T-helper 2 cell treated with Interferon-gamma antibody and Interleukin-4, amounts not matched to agents 100 ng/mL and 5 ng/mL, for 36 hours (primary cell): Measurements from ENCODE around the gene DGCR6. TPM values are rescaled to one million over a fixed set of nuclear protein-coding genes. Genes with fewer than 3 reads are reported as not detected.
"Not testable (repeated sequence)": the region's sequence is repeated elsewhere in the genome, so short reads cannot be mapped to it uniquely, and the experiment has no call there.

Experiments used
- intact Hi-C: fragments of 100-400 bp; cut with micrococcal nuclease; formaldehyde crosslinking; loops from one replicate; pipeline ENCODE4 v1.15.1; 2023
- total RNA-seq: library from RNA; stranded (reverse); gene quantifications from 2 replicates; pipeline ENCODE4 v1.2.3, GENCODE V29; 2022

The DGCR6 gene
- total RNA-seq, 1 donor from 2014 or later = 0.80 TPM

DNA sequence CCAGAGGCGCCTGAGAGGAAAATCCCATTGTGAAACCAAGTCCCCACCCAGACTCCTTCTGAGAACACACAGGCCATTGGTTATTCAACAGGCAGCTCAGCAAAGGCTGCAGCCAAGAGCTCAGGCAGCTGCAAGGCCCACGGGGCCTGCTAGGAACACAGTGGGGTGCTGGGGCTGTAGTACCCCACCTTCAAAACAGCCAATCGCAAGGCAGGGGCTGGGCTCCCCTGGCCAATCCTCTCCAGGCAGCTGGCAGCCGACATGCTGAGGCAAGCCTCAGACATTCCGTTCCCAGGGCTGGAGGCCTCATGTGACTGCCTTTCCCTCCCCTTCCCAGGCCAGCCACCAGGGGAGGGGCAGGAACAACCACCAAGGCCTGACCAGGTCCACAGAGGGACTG lies 23.3 kb downstream of the DGCR6 start:
- intact Hi-C loops = no loop called here

DNA sequence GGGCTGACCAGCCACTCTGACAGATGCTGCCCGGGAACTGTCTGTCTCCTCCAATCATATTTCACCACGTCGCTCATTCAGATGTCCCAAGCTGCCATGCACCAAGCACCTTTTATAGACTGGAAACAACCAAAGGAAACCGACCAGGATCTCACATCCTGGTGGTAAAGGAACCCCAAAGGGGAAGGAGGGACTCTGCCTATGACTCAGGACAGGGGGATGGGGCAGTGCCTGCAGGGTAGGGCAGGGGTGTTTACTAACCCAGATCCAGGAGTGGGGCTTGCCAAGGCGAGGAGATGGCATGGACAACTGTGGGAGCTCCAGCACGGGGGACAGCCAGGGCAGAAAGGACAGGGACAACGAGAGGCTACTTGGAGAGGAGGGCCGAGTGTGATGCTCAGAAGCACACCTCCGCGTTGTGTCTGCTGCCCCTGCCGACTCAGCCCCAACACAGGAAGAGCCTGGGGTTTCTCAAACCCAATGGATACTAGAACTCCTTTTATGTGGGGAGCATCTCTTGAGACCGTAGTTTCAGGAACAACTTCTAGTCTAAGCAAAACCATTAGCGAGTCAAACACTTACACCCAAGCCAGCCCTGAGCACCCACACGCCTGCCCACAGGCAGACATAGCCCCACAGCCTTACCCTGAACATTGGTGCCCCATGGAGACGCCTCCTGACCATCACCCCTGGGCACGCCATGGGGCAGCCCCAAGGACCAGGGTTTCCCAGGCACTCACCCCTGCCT lies 26.0 kb downstream of the DGCR6 start:
- intact Hi-C loops = no loop called here

DNA sequence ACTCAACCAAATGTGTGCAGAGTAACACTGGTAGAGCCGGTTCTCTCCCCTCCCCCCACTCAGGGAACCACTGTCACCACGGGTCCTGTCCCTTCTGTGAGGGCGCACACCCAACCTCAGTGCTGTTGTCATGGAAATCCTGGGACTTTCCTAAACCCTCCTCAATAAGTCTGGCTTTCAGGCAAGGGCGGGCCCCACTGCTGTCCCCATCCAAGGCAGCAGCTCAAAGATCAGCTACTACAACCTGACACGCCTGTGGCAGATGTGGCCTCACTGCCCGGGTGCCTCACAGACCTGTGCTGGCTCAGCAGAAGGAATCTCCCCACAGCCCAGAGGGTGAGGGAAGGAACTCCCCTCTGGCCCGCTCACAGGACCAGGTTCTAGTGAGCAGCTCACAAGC lies 27.8 kb downstream of the DGCR6 start:
- intact Hi-C loops = no loop called here

DNA sequence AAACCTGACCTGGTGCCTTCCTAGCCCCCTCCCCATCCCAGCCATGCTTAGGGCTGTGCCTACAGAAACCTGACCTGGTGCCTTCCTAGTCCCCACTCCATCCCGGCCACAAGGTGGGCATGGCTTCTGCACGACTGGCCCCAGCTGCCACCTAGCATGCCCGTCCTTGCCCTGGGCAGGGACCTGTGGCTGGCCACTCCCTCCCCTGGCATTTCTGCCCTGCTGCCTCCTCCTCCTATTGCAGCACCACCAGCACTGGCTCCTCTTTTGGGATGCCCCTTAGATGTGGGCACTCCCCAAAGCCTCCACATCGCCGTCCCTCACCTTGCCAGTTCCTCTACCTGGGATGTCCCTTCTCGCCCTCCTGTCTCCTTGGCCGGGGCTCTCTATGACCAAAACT lies 28.6 kb downstream of the DGCR6 start:
- intact Hi-C loops = not testable (repeated sequence)

DNA sequence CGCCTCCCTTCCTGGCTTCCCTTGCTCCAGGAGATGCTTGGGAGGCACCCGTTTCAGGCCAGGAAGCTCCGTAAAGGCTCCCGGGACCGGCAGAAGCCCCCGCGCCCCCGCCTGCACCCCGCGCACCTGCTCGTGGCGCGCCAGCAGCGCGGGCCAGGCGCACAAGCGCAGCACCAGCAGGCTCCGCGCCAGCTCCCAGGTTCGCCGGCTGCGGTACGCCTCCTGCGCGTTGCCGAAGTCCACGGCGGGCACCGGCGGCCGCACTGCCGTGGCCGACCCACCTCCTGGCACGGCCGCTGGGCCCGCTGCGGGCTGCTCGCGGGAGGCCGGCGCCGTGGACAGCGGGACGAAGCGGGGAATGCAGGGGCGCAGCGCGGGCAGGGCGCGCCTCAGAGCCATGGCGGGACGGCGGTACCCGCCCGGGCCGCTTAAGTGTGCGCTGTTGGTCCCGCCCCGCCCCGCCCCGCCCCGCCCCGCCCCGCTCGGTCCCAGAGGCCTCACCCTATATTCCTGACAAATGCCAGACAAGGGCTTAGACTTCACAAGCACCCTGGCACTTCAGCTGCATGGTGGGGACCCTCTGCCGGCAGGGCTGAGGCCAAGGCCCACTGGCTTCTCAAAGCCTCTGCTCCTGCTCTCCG lies 29.9 kb downstream of the DGCR6 start, which contains the start of gene PRODH:
PRODH (minus strand) TSS at position 405 of the 641 bp plus-strand sequence; CDS start at position 399, 6 bp downstream.
- intact Hi-C loops = no loop called here

DNA sequence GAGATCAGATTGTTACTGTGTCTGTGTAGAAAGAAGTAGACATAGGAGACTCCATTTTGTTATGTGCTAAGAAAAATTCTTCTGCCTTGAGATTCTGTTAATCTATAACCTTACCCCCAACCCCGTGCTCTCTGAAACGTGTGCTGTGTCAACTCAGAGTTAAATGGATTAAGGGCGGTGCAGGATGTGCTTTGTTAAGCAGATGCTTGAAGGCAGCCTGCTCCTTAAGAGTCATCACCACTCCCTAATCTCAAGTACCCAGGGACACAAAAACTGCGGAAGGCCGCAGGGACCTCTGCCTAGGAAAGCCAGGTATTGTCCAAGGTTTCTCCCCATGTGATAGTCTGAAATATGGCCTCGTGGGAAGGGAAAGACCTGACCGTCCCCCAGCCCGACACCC lies 32.6 kb downstream of the DGCR6 start:
- intact Hi-C loops = not testable (repeated sequence)

DNA sequence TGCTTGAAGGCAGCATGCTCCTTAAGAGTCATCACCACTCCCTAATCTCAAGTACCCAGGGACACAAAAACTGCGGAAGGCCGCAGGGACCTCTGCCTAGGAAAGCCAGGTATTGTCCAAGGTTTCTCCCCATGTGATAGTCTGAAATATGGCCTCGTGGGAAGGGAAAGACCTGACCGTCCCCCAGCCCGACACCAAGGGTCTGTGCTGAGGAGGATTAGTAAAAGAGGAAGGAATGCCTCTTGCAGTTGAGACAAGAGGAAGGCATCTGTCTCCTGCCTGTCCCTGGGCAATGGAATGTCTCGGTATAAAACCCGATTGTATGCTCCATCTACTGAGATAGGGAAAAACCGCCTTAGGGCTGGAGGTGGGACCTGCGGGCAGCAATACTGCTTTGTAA lies 41.0 kb downstream of the DGCR6 start:
- intact Hi-C loops = not testable (repeated sequence)

DNA sequence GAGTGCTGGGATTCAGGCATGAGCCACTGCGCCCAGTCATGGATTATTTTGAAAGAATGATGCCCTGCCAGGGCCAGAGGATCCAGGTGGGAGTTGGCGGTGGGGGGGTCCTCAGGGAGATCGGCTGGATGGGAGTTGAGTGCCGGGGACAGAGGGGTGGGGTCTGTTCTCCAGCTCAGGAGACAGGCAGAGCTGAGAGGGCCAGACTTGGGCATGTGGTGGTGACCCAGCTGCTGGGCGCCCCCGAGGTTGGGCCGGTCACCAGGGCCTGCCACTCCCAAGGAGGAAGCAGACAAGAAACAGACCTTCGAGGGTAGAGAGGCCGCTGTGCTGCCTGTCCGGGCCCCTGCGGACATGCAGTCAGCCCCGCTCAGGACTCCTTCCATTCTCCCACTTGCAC lies 41.8 kb downstream of the DGCR6 start:
- intact Hi-C loops = no loop called here

DNA sequence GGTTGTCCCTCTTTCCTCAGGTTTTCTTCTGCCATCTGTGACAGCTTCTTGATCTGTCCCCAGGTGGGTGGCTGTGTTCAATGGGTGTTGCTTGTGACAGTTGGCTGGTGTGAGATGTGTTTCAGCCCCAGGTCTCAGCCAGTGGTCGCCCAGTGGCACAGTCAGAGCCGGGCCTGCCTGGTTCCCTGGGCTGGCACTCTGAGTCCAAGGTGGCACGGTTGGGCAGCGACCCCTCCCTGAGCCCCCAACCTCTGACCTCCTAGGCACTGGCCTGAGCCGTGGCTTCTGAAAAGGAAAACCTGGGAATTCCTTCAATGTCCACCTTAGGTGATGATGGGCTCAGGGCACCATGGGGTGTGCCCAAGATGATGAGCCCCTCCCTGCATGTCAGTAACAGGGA lies 44.0 kb downstream of the DGCR6 start:
- intact Hi-C loops = no loop called here

DNA sequence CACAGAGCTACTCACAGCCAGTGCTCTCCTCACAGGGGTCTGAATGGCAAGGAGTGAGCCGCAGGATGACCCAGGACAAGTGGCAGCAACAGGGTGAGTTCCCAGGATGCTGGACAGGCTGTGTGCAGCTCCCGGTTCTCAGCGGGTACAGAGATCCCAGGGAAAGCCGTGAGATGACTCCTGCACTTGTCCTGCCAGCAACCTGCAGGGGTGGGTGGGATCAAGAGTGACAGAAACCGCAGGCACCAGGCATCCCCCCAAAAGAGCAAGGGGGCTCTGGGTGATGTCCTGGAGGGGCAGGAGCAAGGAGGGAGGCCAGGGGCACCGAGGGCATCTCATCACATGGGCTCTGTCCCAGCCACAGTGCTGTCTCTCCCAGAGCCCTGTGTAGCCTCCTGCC lies 45.9 kb downstream of the DGCR6 start:
- intact Hi-C loops = no loop called here

DNA sequence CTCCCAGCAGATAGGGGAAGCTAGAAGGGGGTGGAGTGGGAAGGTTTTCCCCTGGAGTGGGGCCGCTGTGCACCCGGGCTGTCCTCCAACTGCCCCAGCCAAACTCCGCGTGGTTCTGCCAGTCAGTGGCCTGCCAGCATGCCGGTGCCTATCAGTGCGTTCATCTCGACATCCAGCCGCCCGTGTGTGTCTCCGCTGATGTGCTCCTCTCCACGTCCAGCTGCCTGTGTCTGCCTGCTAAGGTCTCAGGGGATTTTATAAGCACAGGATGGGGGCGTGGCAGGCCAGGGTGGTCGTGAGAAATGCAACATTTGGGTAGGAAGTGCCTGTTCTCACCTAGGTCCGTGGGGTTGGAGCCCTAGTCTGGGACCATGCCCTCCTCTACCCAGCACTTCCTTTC lies 47.0 kb downstream of the DGCR6 start:
- intact Hi-C loops = not testable (repeated sequence)

DNA sequence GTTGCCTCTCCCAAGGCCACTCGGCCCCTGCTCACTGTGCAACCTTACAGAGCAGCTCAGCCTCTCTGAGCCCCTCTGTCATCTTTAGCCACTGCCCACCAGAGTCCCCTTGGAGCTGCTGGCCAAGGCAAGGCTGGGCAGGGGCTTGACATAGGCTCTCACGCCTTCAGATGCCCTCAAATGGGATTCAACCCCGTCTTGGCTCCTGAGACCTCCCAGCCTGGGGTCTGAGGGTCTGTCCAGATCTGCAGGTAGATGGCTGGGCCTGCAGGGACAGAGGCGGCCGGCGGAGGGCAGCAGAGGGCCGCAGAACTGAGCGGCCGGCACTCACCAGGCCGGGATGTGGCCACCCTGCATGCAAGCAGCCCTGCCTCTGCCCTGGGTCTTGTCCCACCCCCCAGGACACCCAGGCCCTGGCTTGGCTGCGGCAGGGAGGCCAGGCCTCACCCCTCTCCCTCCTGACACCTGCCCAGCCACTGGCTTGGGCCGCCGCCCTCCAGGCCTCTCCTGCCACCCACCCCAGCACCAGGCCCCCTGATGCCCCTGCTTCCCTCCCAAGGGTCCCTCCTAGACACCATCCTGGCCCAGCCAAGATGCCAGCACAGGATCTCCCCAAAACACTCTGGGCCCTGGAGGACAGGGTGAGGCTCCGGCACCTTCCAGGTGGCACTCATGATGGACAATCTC lies 48.3 kb downstream of the DGCR6 start:
- intact Hi-C loops = not testable (repeated sequence)

DNA sequence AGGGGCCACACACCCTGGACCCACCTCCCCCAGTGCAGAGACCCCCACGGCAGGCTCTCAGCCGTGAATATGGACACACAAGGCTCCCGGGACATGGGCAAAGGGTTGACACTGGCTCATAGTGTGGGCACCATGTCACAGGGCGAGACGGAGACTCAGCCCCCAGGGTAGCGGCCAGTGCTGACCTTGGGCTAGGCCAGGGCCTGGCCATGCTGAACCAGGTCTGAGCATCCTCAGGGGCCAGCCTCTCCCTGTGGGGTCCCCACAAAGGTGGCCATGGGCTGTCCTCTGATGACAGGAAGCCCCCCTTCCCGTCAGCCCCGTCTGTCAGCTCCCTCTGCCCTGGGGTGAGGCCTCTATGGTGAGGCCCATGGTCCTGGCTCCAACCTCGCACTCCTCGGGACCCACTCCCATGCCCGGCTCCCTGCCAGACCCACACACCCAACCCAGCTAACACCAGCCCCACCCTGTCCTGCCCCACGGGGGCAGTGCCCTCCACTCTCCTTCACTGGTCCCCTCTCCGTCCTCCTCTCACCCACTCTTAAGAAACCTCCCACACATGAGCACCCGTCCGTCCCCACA lies 49.0 kb downstream of the DGCR6 start:
- intact Hi-C loops = no loop called here

DNA sequence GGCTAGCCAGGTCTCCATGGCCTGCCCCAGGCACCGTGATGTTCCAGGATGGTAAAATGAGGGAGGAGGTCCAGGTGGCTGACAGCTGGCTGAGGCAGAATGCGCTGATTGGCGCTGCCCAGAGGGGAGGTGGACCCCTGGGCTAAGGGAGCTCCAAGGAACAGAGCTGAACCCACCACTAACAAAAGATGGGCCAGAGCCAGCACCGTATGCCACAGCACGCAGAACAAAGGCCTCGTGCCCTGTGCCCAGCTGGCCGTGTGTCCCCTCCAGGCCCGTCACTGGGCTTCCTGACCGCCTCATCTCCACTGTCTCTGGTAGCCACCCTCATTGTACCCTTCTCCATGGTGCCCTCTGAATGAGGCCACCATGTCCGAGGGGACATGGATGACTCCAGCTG lies 49.6 kb downstream of the DGCR6 start:
- intact Hi-C loops = no loop called here

DNA sequence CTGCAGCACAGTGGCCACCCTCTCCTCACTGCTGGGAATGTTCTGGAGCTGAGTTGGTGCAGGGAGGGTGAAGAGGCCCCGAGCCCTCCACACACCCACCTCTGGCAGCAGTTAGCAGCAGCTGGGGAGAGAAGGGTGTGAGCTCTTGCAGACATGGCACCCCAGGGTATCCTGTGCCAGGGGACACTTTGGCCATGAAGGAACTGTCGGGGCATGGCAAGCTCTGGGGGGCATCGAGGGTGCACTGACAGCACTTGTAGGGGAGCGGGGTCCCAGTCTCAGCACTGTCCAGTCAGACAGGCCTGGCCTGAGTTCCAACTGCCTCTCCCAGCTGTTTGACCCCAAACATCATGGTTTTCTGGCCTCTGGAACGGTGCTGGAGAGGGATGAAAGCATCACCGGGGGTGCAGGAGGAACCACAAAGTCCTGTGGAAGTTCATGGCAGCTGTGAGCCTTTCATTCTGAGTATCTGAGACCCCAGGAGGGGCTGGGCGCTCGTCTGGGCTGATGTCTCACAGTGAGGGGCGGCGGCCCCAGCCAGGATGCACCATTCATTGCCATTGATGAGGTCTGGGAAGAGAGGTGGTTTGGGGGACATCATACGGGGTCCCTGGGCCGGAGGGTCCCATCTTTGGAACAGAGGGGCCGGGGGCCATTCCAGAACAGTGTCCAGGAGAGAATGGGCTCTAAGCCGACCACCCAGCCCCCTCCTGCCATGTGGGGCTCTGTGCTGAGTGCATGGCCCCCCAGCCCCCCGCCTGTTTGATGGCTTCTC lies 50.2 kb downstream of the DGCR6 start:
- intact Hi-C loops = not testable (repeated sequence)

DNA sequence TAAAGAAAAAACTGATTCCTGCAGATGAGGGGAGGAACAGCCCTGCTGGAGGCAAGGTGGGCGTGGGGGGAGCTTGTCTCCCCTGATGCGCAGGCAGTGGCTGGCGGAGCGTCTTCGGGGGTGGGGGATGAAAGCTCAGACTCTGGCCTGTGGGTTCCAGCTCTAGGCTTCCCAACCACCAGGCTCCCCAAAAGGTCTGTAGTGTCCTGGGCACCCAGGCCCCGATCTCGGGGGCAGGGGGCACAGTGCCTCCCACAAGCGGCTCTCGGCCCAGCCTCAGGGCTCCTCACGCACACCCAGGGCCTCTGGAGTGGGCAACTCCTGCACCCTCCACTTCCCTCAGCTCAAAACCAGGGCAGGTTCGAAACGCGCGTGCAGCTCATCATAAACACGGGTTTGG lies 50.8 kb downstream of the DGCR6 start:
- intact Hi-C loops = not testable (repeated sequence)

DNA sequence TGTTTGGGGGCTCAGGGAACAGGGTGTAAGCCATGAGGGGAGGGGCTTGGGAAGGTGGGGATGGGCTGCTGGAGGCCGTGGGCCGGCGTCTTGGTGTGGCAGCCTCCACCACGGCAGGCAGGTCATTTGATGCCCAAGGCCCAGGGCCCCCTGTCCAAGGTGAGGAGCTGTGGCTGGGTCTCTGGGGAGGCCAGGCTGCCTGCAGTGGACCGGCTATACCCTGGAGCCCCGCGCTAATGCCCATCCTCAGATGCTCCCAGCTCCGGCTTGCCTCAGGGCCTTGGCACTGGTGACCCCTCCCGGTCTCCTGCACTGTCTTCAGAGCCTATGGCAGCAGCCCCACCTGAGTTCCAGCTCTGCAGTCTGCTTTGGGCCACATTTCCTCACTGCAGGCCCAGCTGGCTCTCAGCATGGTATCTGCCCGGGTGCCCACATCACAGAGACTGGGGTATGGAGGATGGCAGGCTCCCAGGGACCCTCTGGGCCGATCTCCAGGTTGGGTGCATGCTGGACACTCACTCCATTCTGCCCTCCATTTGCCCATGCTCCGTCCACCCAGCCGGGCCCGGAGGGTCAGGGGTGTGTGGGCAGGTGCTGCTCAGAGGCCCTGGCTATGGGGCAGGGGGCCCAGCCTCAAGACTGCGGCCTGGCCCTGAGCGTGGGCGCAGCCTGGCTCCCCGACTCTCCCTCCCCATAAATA lies 51.7 kb downstream of the DGCR6 start:
- intact Hi-C loops = not testable (repeated sequence)

DNA sequence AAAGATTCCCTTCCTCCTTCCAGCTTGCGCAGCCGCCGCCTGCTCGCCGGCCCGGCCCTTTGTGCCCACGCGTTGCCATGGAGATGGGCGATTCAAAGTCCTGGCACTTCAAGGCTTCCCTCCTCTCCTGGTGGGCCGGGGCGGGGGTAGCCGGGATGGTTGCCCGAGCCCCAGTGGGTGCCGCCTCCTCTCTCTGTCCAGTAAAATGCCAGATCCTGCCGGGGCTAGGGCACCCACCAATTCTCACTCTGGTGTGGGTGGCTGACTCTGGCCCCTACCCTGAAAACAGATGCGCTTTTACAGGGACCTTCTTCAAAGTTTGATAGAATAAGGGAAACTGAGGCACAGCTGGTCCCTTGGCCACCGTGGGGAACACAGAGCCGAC lies 52.2 kb downstream of the DGCR6 start:
- intact Hi-C loops = not testable (repeated sequence)

DNA sequence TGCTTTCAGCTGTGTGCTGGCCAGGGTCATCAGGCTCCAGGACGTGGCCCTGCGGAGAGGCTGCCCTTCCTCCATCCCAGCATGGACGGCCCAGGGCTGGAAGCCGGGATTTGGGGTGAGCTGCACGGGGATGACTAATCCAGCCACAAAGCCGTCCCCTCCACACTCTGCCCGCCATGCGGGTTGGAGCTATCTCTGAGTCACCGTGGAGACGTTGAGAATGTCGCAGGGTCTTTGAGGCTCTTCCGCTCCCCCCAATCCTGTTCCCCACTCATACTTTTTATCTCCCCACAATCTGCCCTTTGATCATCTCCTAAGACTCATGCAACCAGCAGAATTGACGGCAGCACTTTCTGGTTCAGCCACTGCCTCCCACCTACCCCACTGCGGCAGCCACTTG lies 52.6 kb downstream of the DGCR6 start:
- intact Hi-C loops = not testable (repeated sequence)

DNA sequence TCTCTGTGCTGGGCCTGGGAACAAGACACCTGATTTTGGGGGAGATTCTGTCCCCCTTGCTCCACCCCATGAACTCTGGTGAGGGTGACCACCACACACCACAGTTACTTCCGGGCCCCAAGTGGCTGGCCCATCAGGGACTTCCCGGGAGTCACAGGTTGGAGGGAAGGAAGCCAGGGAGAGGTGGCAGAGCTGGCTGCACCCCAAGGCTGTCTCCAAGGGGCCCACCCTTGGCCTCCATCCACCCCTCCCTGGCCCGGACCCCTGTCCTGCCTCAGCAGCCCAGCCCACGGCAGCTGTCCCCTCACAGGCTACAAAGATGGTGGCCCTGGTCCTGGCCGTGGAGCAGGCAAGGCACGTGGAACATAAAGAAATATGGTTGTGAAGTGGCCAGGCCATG lies 53.1 kb downstream of the DGCR6 start:
- intact Hi-C loops = not testable (repeated sequence)

DNA sequence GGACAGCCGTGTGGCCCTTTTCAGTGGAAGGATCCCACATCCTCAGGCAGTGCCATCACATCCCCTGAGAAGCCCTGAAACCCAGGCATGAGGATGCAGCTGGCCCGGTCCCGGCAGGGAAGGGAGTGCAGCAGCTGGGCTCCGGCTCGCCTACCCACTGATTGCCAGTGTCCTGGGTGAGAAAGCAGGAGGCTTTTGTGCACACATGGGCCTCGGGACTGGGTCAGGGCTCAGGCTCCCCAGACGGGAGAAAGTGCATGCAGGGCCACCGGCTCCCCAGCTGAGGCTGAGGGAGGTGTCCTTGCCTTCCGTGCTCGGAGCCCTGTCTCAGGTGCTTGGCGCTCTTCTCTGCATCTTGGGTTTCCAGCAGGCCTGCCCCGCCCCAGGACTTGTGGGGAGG lies 53.6 kb downstream of the DGCR6 start:
- intact Hi-C loops = not testable (repeated sequence)
